ENCODE measurements around the gene ATE1. TPM values are rescaled to one million over a fixed set of nuclear protein-coding genes. Genes with fewer than 3 reads are reported as not detected.
"Not testable (repeated sequence)": the region's sequence is repeated elsewhere in the genome, so short reads cannot be mapped to it uniquely, and the experiment has no call there.

ATE1 gene
- total and polyA plus RNA-seq, 4 experiments from 2014 or later = 24.5 to 36.6 (median 25.6) TPM

DNA sequence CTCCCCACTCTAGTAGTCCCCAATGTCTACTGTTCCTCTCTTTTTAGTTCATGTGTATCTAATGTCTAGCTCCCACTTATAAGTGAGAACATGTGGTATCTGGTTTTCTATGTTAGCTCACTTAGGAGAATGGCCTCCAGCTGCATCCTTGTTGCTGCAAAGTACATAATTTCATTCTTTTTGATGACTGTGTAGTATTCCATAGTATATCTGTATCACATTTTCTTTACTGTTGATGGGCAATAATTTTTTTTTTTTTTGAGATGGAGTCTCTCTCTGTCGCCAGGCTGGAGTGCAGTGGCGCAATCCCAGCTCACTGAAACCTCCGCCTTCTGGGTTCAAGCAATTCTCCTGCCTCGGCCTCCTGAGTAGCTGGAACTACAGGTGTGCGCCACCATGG is 101.1 kb downstream of the ATE1 start:
- H3K4me1 ChIP-seq (ENCODE audit: insufficient read depth, low read length); H3K4me3 ChIP-seq (ENCODE audit: low read length in 2 of 2); H3K27me3 ChIP-seq (ENCODE audit: insufficient read depth, low read length); H3K9me3 Mint-ChIP-seq; H3K36me3 ChIP-seq (ENCODE audit: insufficient read depth, low read length); DNase-seq; H3K9me3 ChIP-seq (ENCODE audit: control insufficient read depth in 1 of 2, low read length in 2 of 2); H3K27ac ChIP-seq (ENCODE audit: low read depth, low read length); H3K27me3 Mint-ChIP-seq; H3K4me3 Mint-ChIP-seq; H3K4me1 Mint-ChIP-seq; POLR2A ChIA-PET (ENCODE audit: partially characterized antibody): not testable (repeated sequence)
- peak overlapping the region in 1 of 7 donors; percentile 0 for H3K27ac Mint-ChIP-seq
- intact Hi-C loops (cut with micrococcal nuclease) = loop anchor here (2.0 kb wide), 1 partner anchor 14 kb away; no protein-coding TSS in a partner anchor
- H3K36me3 Mint-ChIP-seq = peaks cover 24 to 32% of the 10 kb centered on the region in 2 donors
- CTCF ChIA-PET (ENCODE audit: partially characterized antibody) = interaction anchor here (1.0 kb wide), 1 partner anchor 74 kb away, joined by 3 read pairs; no protein-coding TSS in a partner anchor

DNA sequence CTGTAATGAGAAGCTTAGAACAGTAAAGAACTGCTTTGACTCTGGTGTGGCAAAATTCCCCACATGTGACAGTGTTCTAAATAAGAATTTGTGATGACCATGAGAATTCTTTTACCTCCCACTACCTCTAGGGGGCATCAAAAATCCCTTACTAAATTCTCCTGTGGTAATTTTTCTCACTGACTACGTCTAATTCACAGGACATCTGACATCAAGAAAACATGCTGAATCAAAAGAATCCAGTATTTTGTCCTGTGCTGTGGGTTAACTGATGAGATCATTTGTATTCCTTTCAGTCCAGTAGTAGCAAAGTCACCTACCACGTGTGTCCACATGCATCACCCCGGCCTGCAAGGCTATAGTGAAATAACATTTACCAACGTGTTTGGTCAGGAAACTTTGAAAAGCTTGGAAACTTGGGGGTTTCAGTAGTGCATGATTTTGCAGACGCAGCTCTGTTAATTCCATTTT is 103.8 kb downstream of the ATE1 start:
- H3K27ac Mint-ChIP-seq = no peak overlapping the region
- Histone ChIP-seq H3K27me3 (ENCODE audit: insufficient read depth, low read length) (no peaks in the 10 kb centered on the region), H3K4me1 (ENCODE audit: insufficient read depth, low read length) (no peaks in the 10 kb centered on the region), H3K4me3 (ENCODE audit: low read length in 2 of 2) (no peak overlapping the region), H3K27ac (ENCODE audit: low read depth, low read length) (no peak overlapping the region), H3K36me3 (ENCODE audit: insufficient read depth, low read length) (no peaks in the 10 kb centered on the region), H3K9me3 (ENCODE audit: control insufficient read depth in 1 of 2, low read length in 2 of 2) (no peaks in the 10 kb centered on the region)
- no peak overlapping the region for H3K4me3 Mint-ChIP-seq
- ChIA-PET POLR2A (ENCODE audit: partially characterized antibody) (no interaction called here), CTCF (ENCODE audit: partially characterized antibody) (interaction anchor here (0.8 to 3.4 kb wide), 12 partner anchors 9 to 77 kb away, joined by 3 to 22 read pairs (median 4); no protein-coding TSS in a partner anchor)
- H3K4me1 Mint-ChIP-seq = peaks cover 0 to 5% (median 1%) of the 10 kb centered on the region in 4 donors
- no peaks in the 10 kb centered on the region for H3K27me3 Mint-ChIP-seq
- intact Hi-C loops (cut with micrococcal nuclease) = loop anchor here (5.0 kb wide), 1 partner anchor 63 kb away; no protein-coding TSS in a partner anchor
- no peaks in the 10 kb centered on the region for H3K9me3 Mint-ChIP-seq
- peaks cover 21 to 24% of the 10 kb centered on the region in 2 donors for H3K36me3 Mint-ChIP-seq
- peak in 3 of 5 donors; percentile 8 to 15 (median 10) for DNase-seq

- Histone ChIP-seq H3K9me3 (ENCODE audit: control insufficient read depth in 1 of 2, low read length in 2 of 2) (no peaks in the 10 kb centered on the region), H3K4me3 (ENCODE audit: low read length in 2 of 2) (no peak overlapping the region), H3K27ac (ENCODE audit: low read depth, low read length) (no peak overlapping the region), H3K36me3 (ENCODE audit: insufficient read depth, low read length) (no peaks in the 10 kb centered on the region), H3K4me1 (ENCODE audit: insufficient read depth, low read length) (no peaks in the 10 kb centered on the region), H3K27me3 (ENCODE audit: insufficient read depth, low read length) (no peaks in the 10 kb centered on the region)
- intact Hi-C loops (cut with micrococcal nuclease) = loop anchor here (5.0 kb wide), 1 partner anchor 65 kb away; no protein-coding TSS in a partner anchor
- H3K27me3 Mint-ChIP-seq = no peaks in the 10 kb centered on the region
- no peak overlapping the region for H3K27ac Mint-ChIP-seq
- no peak for DNase-seq
- CTCF ChIA-PET (ENCODE audit: partially characterized antibody) = interaction anchor here (1.0 to 3.4 kb wide), 5 partner anchors 10 to 63 kb away, joined by 5 to 22 read pairs (median 13); no protein-coding TSS in a partner anchor
- POLR2A ChIA-PET (ENCODE audit: partially characterized antibody) = no interaction called here
- H3K36me3 Mint-ChIP-seq = peaks cover 13 to 14% of the 10 kb centered on the region in 2 donors
- peaks cover 0 to 5% (median 1%) of the 10 kb centered on the region in 4 donors for H3K4me1 Mint-ChIP-seq
- H3K4me3 Mint-ChIP-seq = no peak overlapping the region
- no peaks in the 10 kb centered on the region for H3K9me3 Mint-ChIP-seq
Observed at GRCh38 chr10:121822724-121823123, 105.1 kb downstream of the ATE1 start.

DNA sequence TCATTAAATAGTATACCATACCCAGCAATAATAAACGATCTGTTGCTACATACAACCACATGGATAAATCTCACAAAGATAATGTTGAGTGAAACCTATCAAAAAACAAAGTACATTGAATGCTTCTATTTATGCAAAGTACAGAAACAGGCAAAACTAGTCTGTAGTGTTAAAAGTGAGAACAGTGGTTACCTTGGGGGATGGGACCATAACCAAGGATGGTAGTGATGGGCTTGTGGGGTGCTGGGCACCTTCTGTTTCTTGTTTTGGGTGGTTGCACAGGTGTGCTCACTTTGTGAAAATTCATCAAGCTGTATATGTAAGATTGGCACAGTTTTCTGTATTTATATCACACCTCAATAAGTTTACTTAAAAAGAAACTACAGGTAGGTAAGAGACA is 105.7 kb downstream of the ATE1 start:
- Mint-ChIP-seq H3K9me3 (no peaks in the 10 kb centered on the region), H3K27me3 (no peaks in the 10 kb centered on the region), H3K4me3 (no peak overlapping the region), H3K4me1 (peaks cover 0 to 5% (median 1%) of the 10 kb centered on the region in 4 donors), H3K36me3 (peaks cover 9 to 12% of the 10 kb centered on the region in 2 donors), H3K27ac (no peak overlapping the region)
- no peaks in the 10 kb centered on the region for H3K4me1 ChIP-seq (ENCODE audit: insufficient read depth, low read length)
- H3K36me3 ChIP-seq (ENCODE audit: insufficient read depth, low read length) = no peaks in the 10 kb centered on the region
- DNase-seq = no peak
- no peak overlapping the region for H3K27ac ChIP-seq (ENCODE audit: low read depth, low read length)
- H3K9me3 ChIP-seq (ENCODE audit: control insufficient read depth in 1 of 2, low read length in 2 of 2) = no peaks in the 10 kb centered on the region
- H3K27me3 ChIP-seq (ENCODE audit: insufficient read depth, low read length) = no peaks in the 10 kb centered on the region
- ChIA-PET POLR2A (ENCODE audit: partially characterized antibody) (no interaction called here), CTCF (ENCODE audit: partially characterized antibody) (interaction anchor here (0.6 to 3.4 kb wide), 3 partner anchors 11 to 60 kb away, joined by 3 to 22 read pairs (median 5); no protein-coding TSS in a partner anchor)
- no peak overlapping the region for H3K4me3 ChIP-seq (ENCODE audit: low read length in 2 of 2)
- intact Hi-C loops (cut with micrococcal nuclease) = loop anchor here (5.0 kb wide), 1 partner anchor 65 kb away; no protein-coding TSS in a partner anchor

GRCh38 chr10:121819049-121819448 is 108.8 kb downstream of the ATE1 start:
- no peaks in the 10 kb centered on the region for H3K36me3 ChIP-seq (ENCODE audit: insufficient read depth, low read length)
- intact Hi-C loops (cut with micrococcal nuclease) = no loop called here
- H3K4me3 Mint-ChIP-seq = no peak overlapping the region
- H3K4me1 ChIP-seq (ENCODE audit: insufficient read depth, low read length) = no peaks in the 10 kb centered on the region
- no peak overlapping the region for H3K27ac ChIP-seq (ENCODE audit: low read depth, low read length)
- H3K4me1 Mint-ChIP-seq = peaks cover 0 to 3% (median 1%) of the 10 kb centered on the region in 4 donors
- H3K9me3 Mint-ChIP-seq = peaks cover 0 to 2% (median 0%) of the 10 kb centered on the region in 8 donors
- ChIA-PET POLR2A (ENCODE audit: partially characterized antibody) (no interaction called here), CTCF (ENCODE audit: partially characterized antibody) (no interaction called here)
- H3K4me3 ChIP-seq (ENCODE audit: low read length in 2 of 2) = no peak overlapping the region
- no peaks in the 10 kb centered on the region for H3K27me3 ChIP-seq (ENCODE audit: insufficient read depth, low read length)
- no peak overlapping the region for H3K27ac Mint-ChIP-seq
- H3K9me3 ChIP-seq (ENCODE audit: control insufficient read depth in 1 of 2, low read length in 2 of 2) = no peaks in the 10 kb centered on the region
- no peaks in the 10 kb centered on the region for H3K27me3 Mint-ChIP-seq
- peaks cover 7 to 13% of the 10 kb centered on the region in 2 donors for H3K36me3 Mint-ChIP-seq
- no peak for DNase-seq

- no peak overlapping the region for H3K27ac ChIP-seq (ENCODE audit: low read depth, low read length)
- no peaks in the 10 kb centered on the region for H3K27me3 Mint-ChIP-seq
- H3K36me3 ChIP-seq (ENCODE audit: insufficient read depth, low read length) = no peaks in the 10 kb centered on the region
- H3K36me3 Mint-ChIP-seq = peaks cover 7 to 13% of the 10 kb centered on the region in 2 donors
- H3K4me1 ChIP-seq (ENCODE audit: insufficient read depth, low read length) = no peaks in the 10 kb centered on the region
- intact Hi-C loops (cut with micrococcal nuclease) = no loop called here
- ChIA-PET POLR2A (ENCODE audit: partially characterized antibody) (no interaction called here), CTCF (ENCODE audit: partially characterized antibody) (no interaction called here)
- H3K27me3 ChIP-seq (ENCODE audit: insufficient read depth, low read length) = no peaks in the 10 kb centered on the region
- H3K4me3 ChIP-seq (ENCODE audit: low read length in 2 of 2) = no peak overlapping the region
- DNase-seq = no peak
- no peaks in the 10 kb centered on the region for H3K4me1 Mint-ChIP-seq
- H3K4me3 Mint-ChIP-seq = no peak overlapping the region
- H3K27ac Mint-ChIP-seq = no peak overlapping the region
- no peaks in the 10 kb centered on the region for H3K9me3 ChIP-seq (ENCODE audit: control insufficient read depth in 1 of 2, low read length in 2 of 2)
- peaks cover 0 to 2% (median 0%) of the 10 kb centered on the region in 8 donors for H3K9me3 Mint-ChIP-seq
Observed at GRCh38 chr10:121818599-121818998, 109.2 kb downstream of the ATE1 start.

DNA sequence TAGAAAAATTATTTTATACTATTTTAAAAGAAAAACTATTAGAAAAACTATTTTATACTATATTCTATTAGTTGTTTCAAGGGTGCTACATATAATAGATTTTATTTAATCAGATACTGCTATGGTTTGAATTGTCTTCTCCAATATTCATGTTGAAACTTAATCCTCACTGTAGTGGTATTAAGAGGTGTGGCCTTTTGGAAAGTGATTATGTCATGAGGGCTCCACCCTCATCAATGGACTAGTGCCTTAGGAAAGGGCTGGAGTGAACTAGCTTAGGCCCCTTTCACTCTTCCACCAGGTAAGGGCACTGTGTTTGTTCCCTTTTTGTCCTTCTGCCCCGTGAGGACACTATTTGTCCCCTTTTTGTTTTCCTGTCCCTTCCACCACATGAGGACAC is 111.6 kb downstream of the ATE1 start:
- H3K27me3 Mint-ChIP-seq = no peaks in the 10 kb centered on the region
- no peaks in the 10 kb centered on the region for H3K36me3 ChIP-seq (ENCODE audit: insufficient read depth, low read length)
- peaks cover 8 to 9% of the 10 kb centered on the region in 2 donors for H3K36me3 Mint-ChIP-seq
- H3K9me3 ChIP-seq (ENCODE audit: control insufficient read depth in 1 of 2, low read length in 2 of 2) = no peaks in the 10 kb centered on the region
- intact Hi-C loops (cut with micrococcal nuclease) = no loop called here
- no peak for DNase-seq
- ChIA-PET POLR2A (ENCODE audit: partially characterized antibody) (no interaction called here), CTCF (ENCODE audit: partially characterized antibody) (no interaction called here)
- no peaks in the 10 kb centered on the region for H3K4me1 ChIP-seq (ENCODE audit: insufficient read depth, low read length)
- H3K27ac ChIP-seq (ENCODE audit: low read depth, low read length) = no peak overlapping the region
- no peak overlapping the region for H3K4me3 Mint-ChIP-seq
- H3K4me3 ChIP-seq (ENCODE audit: low read length in 2 of 2) = no peak overlapping the region
- no peak overlapping the region for H3K27ac Mint-ChIP-seq
- peaks cover 0 to 2% (median 0%) of the 10 kb centered on the region in 4 donors for H3K4me1 Mint-ChIP-seq
- H3K9me3 Mint-ChIP-seq = peaks cover 0 to 2% (median 0%) of the 10 kb centered on the region in 8 donors
- no peaks in the 10 kb centered on the region for H3K27me3 ChIP-seq (ENCODE audit: insufficient read depth, low read length)

Measured in CD4-positive, alpha-beta memory T cell (primary cell).